Body of pancreas (tissue), 4 donors: ENCODE data around the gene OAF.

Source experiments
- CTCF ChIP-seq, 7 experiments: fragments of 450-650 bp in 4 of 7; fragments of 200-600 bp in 3 of 7; sonication (generic) in 3 of 7; IDR thresholded peaks; one replicate each; pipeline ENCODE4 v1.5.1; 2016 to 2019; ENCODE audit warnings: antibody characterized with exemption in 7 of 7
- POLR2A ChIP-seq, 3 donors: fragments of 450-650 bp; IDR thresholded peaks; one replicate each; pipeline ENCODE4 v1.6.1; 2016; ENCODE audit warnings: antibody characterized with exemption in 3 of 3, mild to moderate bottlenecking in 2 of 3

DNA sequence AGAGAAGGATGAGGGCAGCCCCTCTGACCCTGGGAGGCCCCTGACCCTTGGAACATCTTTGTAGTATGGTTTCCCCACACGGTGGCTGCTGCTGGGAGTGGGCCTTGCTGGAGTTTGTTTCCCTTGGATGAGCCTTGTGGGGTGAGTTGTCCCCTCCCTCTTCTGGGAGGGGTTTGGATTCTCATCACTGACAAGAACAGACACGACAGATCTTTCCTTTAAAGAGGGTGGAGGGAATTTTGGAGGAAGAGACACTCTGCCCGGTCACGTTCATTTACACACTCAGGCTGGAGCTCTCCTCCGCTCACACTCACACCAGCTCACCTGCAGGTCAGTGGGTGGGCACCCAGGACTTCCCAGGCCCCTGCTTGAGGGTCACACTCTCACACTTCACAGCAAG lies 60.8 kb downstream of the OAF start:
- TF ChIP-seq CTCF (IDR thresholded peaks at IDR 0.05): no peak
- TF ChIP-seq POLR2A (IDR thresholded peaks at IDR 0.05): no peak
